Activated CD4-positive, alpha-beta T cell treated with anti-CD3 and anti-CD28 coated beads, Interleukin-2, amount 50 U/mL, for 48 hours (primary cell): ENCODE measurements around the gene PRDX2.

ENCODE experiments used
- DNase-seq, 2 experiments: peaks; one replicate each; pipeline ENCODE4 v3.0.0-alpha.2; 2020

Gene PRDX2

GRCh38 chr19:12779162-12779993 is 22.2 kb downstream of the PRDX2 start:
- DNase-seq = no peak

GRCh38 chr19:12778905-12779161 is 22.8 kb downstream of the PRDX2 start:
- no peak for DNase-seq

- DNase-seq = peak; percentile 64 to 70
These were observed 23.3 kb downstream of the PRDX2 start for GRCh38 chr19:12778017-12778904.

- DNase-seq = peak; percentile 87 to 90
These were observed 24.2 kb downstream of the PRDX2 start for GRCh38 chr19:12777217-12778016.

GRCh38 chr19:12774588-12775555 is 26.7 kb downstream of the PRDX2 start, which contains the start of gene HOOK2:
HOOK2 (minus strand) TSS chr19:12775552; CDS start chr19:12775449, 103 bp downstream.
- DNase-seq = no peak

GRCh38 chr19:12773571-12773970 is 28.0 kb downstream of the PRDX2 start:
- no peak for DNase-seq

- DNase-seq = no peak
These were observed 29.3 kb downstream of the PRDX2 start for GRCh38 chr19:12772323-12772722.

GRCh38 chr19:12770922-12771321 is 30.7 kb downstream of the PRDX2 start:
- no peak for DNase-seq

- DNase-seq = peak; percentile 65 to 72
These were observed 31.9 kb downstream of the PRDX2 start for GRCh38 chr19:12769689-12770088.

- no peak for DNase-seq
These were observed 33.9 kb downstream of the PRDX2 start for GRCh38 chr19:12767666-12768065.

- DNase-seq = no peak
These were observed 34.5 kb downstream of the PRDX2 start for GRCh38 chr19:12767150-12767549.

- DNase-seq = no peak
These were observed 35.5 kb downstream of the PRDX2 start for GRCh38 chr19:12766051-12766521.

- DNase-seq = no peak
These were observed 36.9 kb downstream of the PRDX2 start for GRCh38 chr19:12764698-12765097.

- DNase-seq = no peak
These were observed 38.5 kb downstream of the PRDX2 start for GRCh38 chr19:12763100-12763499.

GRCh38 chr19:12759686-12760085 is 41.9 kb downstream of the PRDX2 start:
- no peak for DNase-seq

- peak; percentile 71 to 78 for DNase-seq
These were observed 43.9 kb downstream of the PRDX2 start for GRCh38 chr19:12757544-12758274.

GRCh38 chr19:12756150-12756883 is 45.3 kb downstream of the PRDX2 start:
- DNase-seq = no peak

GRCh38 chr19:12754465-12755196 is 47.0 kb downstream of the PRDX2 start:
- no peak for DNase-seq

- no peak for DNase-seq
These were observed 49.4 kb downstream of the PRDX2 start for GRCh38 chr19:12752056-12752781.
